Stomach (tissue), 9 donors: ENCODE data around the gene ABI3BP. TPM values are rescaled to one million over a fixed set of nuclear protein-coding genes. Genes with fewer than 3 reads are reported as not detected.
A peak's percentile ranks its signal among the peaks of the same experiment; 100 is the strongest.

Experiments used
- DNase-seq, 2 donors: peaks; one replicate each; pipeline versions ENCODE4 v3.0.0 to v3.0.0-alpha.2; 2013 to 2019
- H3K27ac ChIP-seq, 5 donors: fragments of 200-600 bp in 4 of 5; sonication (generic) in 4 of 5; one replicate each; pipeline ENCODE4 v1.5.1; 2013 to 2019; ENCODE audit warnings: mild to moderate bottlenecking in 1 of 5, moderate library complexity in 1 of 5
- H3K27me3 ChIP-seq, 3 donors: fragments of 200-600 bp; sonication (generic); one replicate each; pipeline ENCODE4 v1.5.1; 2017 to 2019; ENCODE audit warnings: mixed run types in 1 of 3
- H3K36me3 ChIP-seq, 4 donors: fragments of 200-600 bp; sonication (generic); 1 replicate in 3 of 4; 2 replicates in 1 of 4; pipeline ENCODE4 v1.5.1; 2016 to 2019
- H3K4me1 ChIP-seq, 4 donors: fragments of 200-600 bp; sonication (generic); one replicate each; pipeline ENCODE4 v1.5.1; 2016 to 2019
- H3K4me3 ChIP-seq, 4 donors: fragments of 200-600 bp; sonication (generic) in 3 of 4; one replicate each; pipeline ENCODE4 v1.5.1; 2016 to 2019; ENCODE audit warnings: mild to moderate bottlenecking in 1 of 4
- H3K9me3 ChIP-seq, 4 donors: fragments of 200-600 bp; sonication (generic); one replicate each; pipeline ENCODE4 v1.5.1; 2016 to 2019
- EP300 ChIP-seq: sonication (generic); formaldehyde crosslinking; IDR thresholded peaks from one replicate; pipeline ENCODE4 v1.6.1; 2017; ENCODE audit warnings: antibody characterized with exemption
- POLR2A ChIP-seq, 4 donors: fragments of 450-650 bp; IDR thresholded peaks; one replicate each; pipeline ENCODE4 v1.6.1; 2016; ENCODE audit warnings: antibody characterized with exemption in 4 of 4, control low read depth in 2 of 4, mild to moderate bottlenecking in 1 of 4, moderate library complexity in 1 of 4
- POLR2AphosphoS5 ChIP-seq, 3 donors: sonication (generic); formaldehyde crosslinking; IDR thresholded peaks; one replicate each; pipeline ENCODE4 v1.6.1; 2016; ENCODE audit warnings: antibody characterized with exemption in 3 of 3
- WGBS, 5 donors: extraction: QIAGEN DNeasy Blood & Tissue Kit in 3 of 5; methylation state at CpG; one replicate each; pipeline versions ENCODE4 v1.1.5 to v1.1.7; 2013 to 2018; 5-methylcytosine and 5-hydroxymethylcytosine counted together
- intact Hi-C: fragments of 100-400 bp; cut with DNase I; formaldehyde crosslinking; loops from one replicate; pipeline ENCODE4 v1.15.1; 2023; ENCODE audit warnings: low total_unique reads
- polyA plus RNA-seq, 3 donors: library from polyadenylated mRNA; stranded (reverse); fragments of 200-250 nt; gene quantifications; one replicate each; pipeline ENCODE4 v1.2.3, GENCODE V29; 2013
- total RNA-seq, 5 donors: library from RNA; depleted of rRNA; stranded (reverse); fragments of >200 nt; gene quantifications; one replicate each; pipeline versions ENCODE4 v1.1.0 to v1.2.3, GENCODE V29; 2014 to 2016
- TF ChIP-seq, protein P1 (sequence below), 7 experiments: fragments of 450-650 bp in 4 of 7; fragments of 200-600 bp in 3 of 7; sonication (generic) in 3 of 7; IDR thresholded peaks; one replicate each; pipeline ENCODE4 v1.5.1; 2016 to 2019; ENCODE audit warnings: antibody characterized with exemption in 7 of 7, control low read depth in 2 of 7, mild to moderate bottlenecking in 1 of 7
- donor health status: healthy with polysubstance abuse.
- donor health status: Bipolar disorder and iron deficiency.
- donor health status: healthy.

ABI3BP gene
- total and polyA plus RNA-seq, 8 donors = 1.5 to 252 (median 21.7) TPM

GRCh38 chr3:100709842-100710260, 283.4 kb downstream of the ABI3BP start:
- TF ChIP-seq POLR2AphosphoS5 (IDR thresholded peaks at IDR 0.05) (no peak), POLR2A (IDR thresholded peaks at IDR 0.05) (no peak), EP300 (no peak)
- TF ChIP-seq, protein P1, sequence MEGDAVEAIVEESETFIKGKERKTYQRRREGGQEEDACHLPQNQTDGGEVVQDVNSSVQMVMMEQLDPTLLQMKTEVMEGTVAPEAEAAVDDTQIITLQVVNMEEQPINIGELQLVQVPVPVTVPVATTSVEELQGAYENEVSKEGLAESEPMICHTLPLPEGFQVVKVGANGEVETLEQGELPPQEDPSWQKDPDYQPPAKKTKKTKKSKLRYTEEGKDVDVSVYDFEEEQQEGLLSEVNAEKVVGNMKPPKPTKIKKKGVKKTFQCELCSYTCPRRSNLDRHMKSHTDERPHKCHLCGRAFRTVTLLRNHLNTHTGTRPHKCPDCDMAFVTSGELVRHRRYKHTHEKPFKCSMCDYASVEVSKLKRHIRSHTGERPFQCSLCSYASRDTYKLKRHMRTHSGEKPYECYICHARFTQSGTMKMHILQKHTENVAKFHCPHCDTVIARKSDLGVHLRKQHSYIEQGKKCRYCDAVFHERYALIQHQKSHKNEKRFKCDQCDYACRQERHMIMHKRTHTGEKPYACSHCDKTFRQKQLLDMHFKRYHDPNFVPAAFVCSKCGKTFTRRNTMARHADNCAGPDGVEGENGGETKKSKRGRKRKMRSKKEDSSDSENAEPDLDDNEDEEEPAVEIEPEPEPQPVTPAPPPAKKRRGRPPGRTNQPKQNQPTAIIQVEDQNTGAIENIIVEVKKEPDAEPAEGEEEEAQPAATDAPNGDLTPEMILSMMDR (IDR thresholded peaks at IDR 0.05) = no peak
- intact Hi-C loops = no loop called here
- DNase-seq = peak in 1 of 2 donors; percentile 81
- Histone ChIP-seq H3K27me3 (peaks cover 0 to 14% (median 0%) of the 10 kb centered on the region in 3 donors), H3K9me3 (no peaks in the 10 kb centered on the region), H3K4me1 (peaks cover 8 to 49% (median 34%) of the 10 kb centered on the region in 4 donors), H3K36me3 (peaks cover 6 to 15% (median 14%) of the 10 kb centered on the region in 4 donors), H3K4me3 (peak overlapping the region; percentile 79 to 96 (median 86)), H3K27ac (peak overlapping the region; percentile 93 to 100 (median 98))
- WGBS, 5 donors = 0 to 1% (median 0%) methylated on average over 17 to 21 of the region's 23 CpGs

DNA sequence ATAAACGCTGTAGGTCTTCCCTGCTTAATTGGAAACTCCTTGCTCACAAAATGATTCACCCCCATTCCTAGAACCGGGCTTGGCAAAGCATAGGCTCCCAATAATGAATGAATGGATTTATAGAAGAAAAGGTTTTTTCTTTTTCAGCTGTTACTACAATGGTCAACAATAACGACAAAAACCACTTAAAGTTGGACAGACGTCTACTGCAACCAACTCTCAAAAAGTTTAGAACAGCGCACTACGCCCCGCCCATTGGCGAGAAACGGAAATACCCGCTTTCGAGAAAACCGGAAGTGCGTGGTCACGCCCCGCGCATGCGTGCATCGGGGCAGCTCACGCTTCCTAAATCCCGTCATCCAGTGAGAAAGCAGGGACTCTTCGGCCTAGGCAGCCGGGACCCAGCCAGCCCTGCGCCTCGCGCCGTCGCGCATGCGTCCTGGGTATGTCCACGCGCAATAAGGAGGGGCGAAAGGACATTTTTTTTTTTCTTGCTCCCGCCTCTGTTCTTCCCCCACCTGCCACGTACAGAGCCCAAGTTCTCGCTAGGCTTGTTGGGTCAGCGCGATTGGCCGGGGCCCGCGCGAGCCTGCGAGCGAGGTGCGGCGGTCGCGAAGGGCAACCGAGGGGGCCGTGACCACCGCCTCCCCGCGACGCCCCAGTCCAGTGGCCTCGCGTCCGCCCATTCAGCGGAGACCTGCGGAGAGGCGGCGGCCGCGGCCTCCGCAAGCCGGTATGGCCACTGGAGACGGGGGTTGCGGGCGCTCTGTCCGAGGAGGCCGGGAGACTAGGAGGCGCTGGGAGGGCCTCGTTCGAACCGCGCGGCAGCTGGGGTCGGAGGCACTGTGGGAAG, 284.0 kb downstream of the ABI3BP start, which contains the start of gene TFG:
Gene TFG (plus strand): TSS at position 506 of the 853 bp plus-strand sequence. CDS start 4,192 bp downstream, outside the sequence.
- Histone ChIP-seq H3K4me1 (peaks cover 8 to 43% (median 31%) of the 10 kb centered on the region in 4 donors), H3K27me3 (peaks cover 0 to 14% (median 0%) of the 10 kb centered on the region in 3 donors), H3K4me3 (peak within 1 kb of the TSS; percentile 79 to 96 (median 86)), H3K36me3 (peaks cover 4 to 8% (median 8%) of the 10 kb centered on the region in 4 donors), H3K27ac (peak within 1 kb of the TSS; percentile 93 to 100 (median 98)), H3K9me3 (no peaks in the 10 kb centered on the region)
- peak; percentile 98 to 100 for DNase-seq
- intact Hi-C loops = no loop called here
- WGBS, 5 donors = 1 to 2% (median 1%) methylated on average over 49 to 76 of the region's 76 CpGs
- TF ChIP-seq, protein P1 (IDR thresholded peaks at IDR 0.05) = no peak
- TF ChIP-seq POLR2AphosphoS5 (IDR thresholded peaks at IDR 0.05) = peak; percentile 89 to 92 (median 91)
- TF ChIP-seq EP300 = no peak
- peak in 1 of 4 donors; percentile 47 for TF ChIP-seq POLR2A (IDR thresholded peaks at IDR 0.05)

DNA sequence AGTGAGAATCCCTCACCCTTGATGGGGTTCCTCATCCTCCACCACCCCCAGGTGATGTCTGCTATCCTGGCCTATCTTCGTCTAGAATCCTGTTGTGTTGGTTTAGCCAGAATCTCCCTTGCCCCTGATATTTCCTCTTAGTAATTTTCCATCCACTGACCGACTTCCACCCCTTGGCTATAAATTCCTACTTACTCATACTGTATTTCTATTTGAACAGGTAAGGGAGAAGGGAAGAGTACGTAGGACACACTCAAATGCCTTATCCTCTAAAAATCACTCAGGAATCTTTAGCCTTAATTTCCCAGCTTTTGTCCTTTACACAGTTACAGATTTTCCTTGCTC, 284.6 kb downstream of the ABI3BP start:
- TF ChIP-seq, protein P1 (IDR thresholded peaks at IDR 0.05) = no peak
- no peak for TF ChIP-seq POLR2AphosphoS5 (IDR thresholded peaks at IDR 0.05)
- TF ChIP-seq POLR2A (IDR thresholded peaks at IDR 0.05) = no peak
- TF ChIP-seq EP300 = no peak
- intact Hi-C loops = no loop called here
- DNase-seq = peak in 1 of 2 donors; percentile 12
- Histone ChIP-seq H3K4me3 (peak overlapping the region; percentile 79 to 96 (median 86)), H3K27me3 (peaks cover 0 to 14% (median 0%) of the 10 kb centered on the region in 3 donors), H3K27ac (peak overlapping the region; percentile 19 to 100 (median 98)), H3K9me3 (no peaks in the 10 kb centered on the region), H3K36me3 (peaks cover 0 to 2% (median 2%) of the 10 kb centered on the region in 4 donors), H3K4me1 (peaks cover 8 to 40% (median 28%) of the 10 kb centered on the region in 4 donors)
- 71 to 89% (median 84%) methylated on average over 3 of the region's 3 CpGs for WGBS, 5 donors

DNA sequence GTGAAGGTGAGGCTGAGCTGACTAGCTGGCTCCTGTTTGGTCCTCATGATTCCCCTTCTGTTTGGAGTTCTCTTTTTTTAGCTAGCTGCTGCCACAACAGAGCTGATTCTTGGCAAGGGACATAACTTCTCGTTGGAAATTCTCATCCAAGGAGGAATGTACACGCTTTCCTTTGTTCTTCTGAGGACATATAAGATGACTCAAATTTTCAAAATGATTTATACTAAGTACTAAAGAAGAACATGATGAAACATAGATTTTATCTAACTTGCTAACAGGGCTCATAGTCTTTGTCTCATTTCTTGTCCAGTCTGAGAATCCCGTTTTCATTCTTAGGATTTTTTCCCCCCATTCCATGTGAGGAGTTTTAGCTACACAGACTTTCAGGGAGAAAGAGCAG, 286.9 kb downstream of the ABI3BP start:
- H3K9me3 ChIP-seq = no peaks in the 10 kb centered on the region
- H3K27ac ChIP-seq = no peak overlapping the region
- TF ChIP-seq POLR2A (IDR thresholded peaks at IDR 0.05) (no peak), EP300 (no peak), POLR2AphosphoS5 (IDR thresholded peaks at IDR 0.05) (no peak)
- TF ChIP-seq, protein P1 (IDR thresholded peaks at IDR 0.05) = no peak
- DNase-seq = no peak
- no peaks in the 10 kb centered on the region for H3K36me3 ChIP-seq
- intact Hi-C loops = no loop called here
- H3K4me3 ChIP-seq = no peak overlapping the region
- peaks cover 0 to 14% (median 0%) of the 10 kb centered on the region in 3 donors for H3K27me3 ChIP-seq
- H3K4me1 ChIP-seq = peaks cover 8 to 17% (median 13%) of the 10 kb centered on the region in 4 donors
- 69 to 81% (median 76%) methylated on average over 3 of the region's 3 CpGs for WGBS, 5 donors
